GM12892 (cell line): ENCODE results near the gene PDE6H.

Source experiments
- POLR2A ChIP-seq: IDR thresholded peaks from 2 replicates; pipeline ENCODE4 v1.6.1; 2011; ENCODE audit warnings: low read depth, low read length, control low read depth
- POLR2AphosphoS5 ChIP-seq: IDR thresholded peaks from 2 replicates; pipeline ENCODE4 v1.6.1; 2011; ENCODE audit warnings: low read depth, low read length, control low read depth
- TAF1 ChIP-seq: IDR thresholded peaks from 2 replicates; pipeline ENCODE4 v1.6.1; 2011; ENCODE audit warnings: low read depth, mild to moderate bottlenecking, control low read depth, low read length, borderline replicate concordance

GRCh38 chr12:14946861-14947260 is 26.0 kb upstream of the PDE6H start:
- TF ChIP-seq POLR2A, result no peak
- no peak for TF ChIP-seq TAF1
- no peak for TF ChIP-seq POLR2AphosphoS5
